ENCODE measurements around the gene SNHG17. TPM values are rescaled to one million over a fixed set of nuclear protein-coding genes. Genes with fewer than 3 reads are reported as not detected.
"Not testable (repeated sequence)": the region's sequence is repeated elsewhere in the genome, so short reads cannot be mapped to it uniquely, and the experiment has no call there.

The SNHG17 gene
- total RNA-seq, 1 experiment from 2014 or later = 41.5 TPM

GRCh38 chr20:38402816-38403215, 32.3 kb downstream of the SNHG17 start:
- ChIA-PET CTCF (no interaction called here), POLR2A (ENCODE audit: unreplicated experiment) (no interaction called here)
- Histone ChIP-seq H3K27ac (no peak overlapping the region), H3F3A (ENCODE audit: insufficient read depth, low read depth) (no peaks in the 10 kb centered on the region), H3K36me3 (ENCODE audit: low read depth) (no peaks in the 10 kb centered on the region), H2AFZ (no peak overlapping the region), H3K9me3 (ENCODE audit: insufficient read depth, low read depth) (no peaks in the 10 kb centered on the region), H3K4me1 (replicated peaks; ENCODE audit: insufficient read depth) (no peaks in the 10 kb centered on the region), H3K4me3 (no peak overlapping the region), H3K4me2 (no peak overlapping the region), H3K9me2 (ENCODE audit: insufficient read depth) (no peaks in the 10 kb centered on the region), H3K79me2 (ENCODE audit: low read depth) (no peaks in the 10 kb centered on the region), H4K20me1 (ENCODE audit: insufficient read depth) (no peaks in the 10 kb centered on the region), H3K27me3 (ENCODE audit: insufficient read depth, low read depth) (no peaks in the 10 kb centered on the region)
- intact Hi-C loops (cut with micrococcal nuclease; ENCODE audit: unreplicated experiment) = loop anchor here (10.0 kb wide), 1 partner anchor 1208 kb away; no protein-coding TSS in a partner anchor
- TF ChIP-seq CTCF (conservative IDR thresholded peaks at IDR 0.05) (no peak), EZH2 (IDR thresholded peaks at IDR 0.05; ENCODE audit: low read depth) (no peak)
- DNase-seq = no peak
- no TSS peak for BruUV-seq (replicated peaks)

- no peaks in the 10 kb centered on the region for H3K27me3 ChIP-seq (ENCODE audit: insufficient read depth, low read depth)
- ChIA-PET CTCF (no interaction called here), POLR2A (ENCODE audit: unreplicated experiment) (no interaction called here)
These were observed 33.0 kb downstream of the SNHG17 start for GRCh38 chr20:38402089-38402488.

GRCh38 chr20:38395751-38396395, 39.3 kb downstream of the SNHG17 start:
- H3F3A ChIP-seq (ENCODE audit: insufficient read depth, low read depth); BruUV-seq (replicated peaks); H3K27ac ChIP-seq; H3K27me3 ChIP-seq (ENCODE audit: insufficient read depth, low read depth); H3K4me3 ChIP-seq; DNase-seq; H3K9me2 ChIP-seq (ENCODE audit: insufficient read depth); H3K36me3 ChIP-seq (ENCODE audit: low read depth); intact Hi-C loops (cut with micrococcal nuclease; ENCODE audit: unreplicated experiment); H3K79me2 ChIP-seq (ENCODE audit: low read depth); H3K4me2 ChIP-seq; H2AFZ ChIP-seq; H3K4me1 ChIP-seq (replicated peaks; ENCODE audit: insufficient read depth); CTCF ChIA-PET; H3K9me3 ChIP-seq (ENCODE audit: insufficient read depth, low read depth); H4K20me1 ChIP-seq (ENCODE audit: insufficient read depth): not testable (repeated sequence)
- POLR2A ChIA-PET (ENCODE audit: unreplicated experiment) = interaction anchor here (0.7 kb wide), 1 partner anchor 91 kb away, joined by 11 read pairs; no protein-coding TSS in a partner anchor

More at GRCh38 chr20:38402089-38402488, 33.0 kb downstream of the SNHG17 start:
- Histone ChIP-seq H3K36me3 (ENCODE audit: low read depth) (no peaks in the 10 kb centered on the region), H2AFZ (no peak overlapping the region), H3K27ac (no peak overlapping the region), H4K20me1 (ENCODE audit: insufficient read depth) (no peaks in the 10 kb centered on the region), H3K9me3 (ENCODE audit: insufficient read depth, low read depth) (no peaks in the 10 kb centered on the region), H3K4me1 (replicated peaks; ENCODE audit: insufficient read depth) (no peaks in the 10 kb centered on the region), H3F3A (ENCODE audit: insufficient read depth, low read depth) (no peaks in the 10 kb centered on the region), H3K4me2 (no peak overlapping the region), H3K79me2 (ENCODE audit: low read depth) (no peaks in the 10 kb centered on the region), H3K4me3 (no peak overlapping the region), H3K9me2 (ENCODE audit: insufficient read depth) (no peaks in the 10 kb centered on the region)
- BruUV-seq (replicated peaks) = no TSS peak
- intact Hi-C loops (cut with micrococcal nuclease; ENCODE audit: unreplicated experiment) = loop anchor here (10.0 kb wide), 1 partner anchor 1207 kb away; no protein-coding TSS in a partner anchor
- no peak for DNase-seq
- TF ChIP-seq EZH2 (IDR thresholded peaks at IDR 0.05; ENCODE audit: low read depth) (no peak), CTCF (conservative IDR thresholded peaks at IDR 0.05) (no peak)

GRCh38 chr20:38395165-38395564, 40.0 kb downstream of the SNHG17 start:
- BruUV-seq (replicated peaks) = no TSS peak
- H3F3A ChIP-seq (ENCODE audit: insufficient read depth, low read depth) = no peaks in the 10 kb centered on the region
- no peaks in the 10 kb centered on the region for H3K27me3 ChIP-seq (ENCODE audit: insufficient read depth, low read depth)
- ChIA-PET CTCF (interaction anchor here (0.5 kb wide), 1 partner anchor 310 kb away, joined by 8 read pairs; no protein-coding TSS in a partner anchor), POLR2A (ENCODE audit: unreplicated experiment) (no interaction called here)
- intact Hi-C loops (cut with micrococcal nuclease; ENCODE audit: unreplicated experiment) = no loop called here
- H3K4me1 ChIP-seq (replicated peaks; ENCODE audit: insufficient read depth) = no peaks in the 10 kb centered on the region
- DNase-seq = no peak
- H4K20me1 ChIP-seq (ENCODE audit: insufficient read depth) = no peaks in the 10 kb centered on the region
- no peaks in the 10 kb centered on the region for H3K36me3 ChIP-seq (ENCODE audit: low read depth)
- H2AFZ ChIP-seq = no peak overlapping the region
- TF ChIP-seq EZH2 (IDR thresholded peaks at IDR 0.05; ENCODE audit: low read depth) (no peak), CTCF (conservative IDR thresholded peaks at IDR 0.05) (no peak)
- H3K4me3 ChIP-seq = no peak overlapping the region
- H3K79me2 ChIP-seq (ENCODE audit: low read depth) = no peaks in the 10 kb centered on the region
- H3K27ac ChIP-seq = no peak overlapping the region
- H3K9me2 ChIP-seq (ENCODE audit: insufficient read depth) = no peaks in the 10 kb centered on the region
- no peaks in the 10 kb centered on the region for H3K9me3 ChIP-seq (ENCODE audit: insufficient read depth, low read depth)
- no peak overlapping the region for H3K4me2 ChIP-seq

All from PC-9 (cell line).